ENCODE results near the gene LHX2.

DNA sequence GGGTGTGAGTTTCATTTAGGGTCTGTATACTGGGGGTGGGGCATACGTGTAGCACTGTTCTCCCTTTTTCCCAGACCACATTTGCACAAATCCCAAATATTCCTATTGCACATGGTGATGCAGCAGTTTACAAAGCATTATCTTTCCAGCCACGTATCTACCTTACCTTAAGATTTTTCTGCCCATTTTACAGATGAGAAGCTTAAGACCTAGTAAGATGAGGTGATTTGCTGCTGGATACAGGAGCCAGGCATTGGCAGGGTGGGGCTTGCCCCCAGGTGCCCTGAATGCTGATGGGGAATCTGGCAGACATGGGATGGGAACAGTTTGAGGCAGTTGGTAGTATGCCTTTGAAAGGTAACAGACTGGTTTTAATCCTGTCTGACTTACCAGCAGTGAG, 12.5 kb downstream of the LHX2 start:
- TF ChIP-seq CHD4 (IDR thresholded peaks at IDR 0.05; ENCODE audit: borderline replicate concordance, low read length) (no peak), NFE2L1 (CRISPR knock-in tag; IDR thresholded peaks at IDR 0.05; ENCODE audit: borderline replicate concordance) (no peak), SSRP1 (CRISPR knock-in tag; IDR thresholded peaks at IDR 0.05) (no peak), ZNF773 (CRISPR knock-in tag; IDR thresholded peaks at IDR 0.05; ENCODE audit: borderline replicate concordance) (no peak), SMARCE1 (IDR thresholded peaks at IDR 0.05; ENCODE audit: borderline replicate concordance) (no peak), ZNF383 (CRISPR knock-in tag; IDR thresholded peaks at IDR 0.05; ENCODE audit: borderline replicate concordance) (no peak), DR1 (CRISPR knock-in tag; IDR thresholded peaks at IDR 0.05) (no peak), ZNF124 (CRISPR knock-in tag; IDR thresholded peaks at IDR 0.05) (no peak), FOXK2 (IDR thresholded peaks at IDR 0.05) (no peak), POLR2AphosphoS5 (IDR thresholded peaks at IDR 0.05; ENCODE audit: low read depth, low read length) (no peak)
- TF ChIP-seq, protein P1, sequence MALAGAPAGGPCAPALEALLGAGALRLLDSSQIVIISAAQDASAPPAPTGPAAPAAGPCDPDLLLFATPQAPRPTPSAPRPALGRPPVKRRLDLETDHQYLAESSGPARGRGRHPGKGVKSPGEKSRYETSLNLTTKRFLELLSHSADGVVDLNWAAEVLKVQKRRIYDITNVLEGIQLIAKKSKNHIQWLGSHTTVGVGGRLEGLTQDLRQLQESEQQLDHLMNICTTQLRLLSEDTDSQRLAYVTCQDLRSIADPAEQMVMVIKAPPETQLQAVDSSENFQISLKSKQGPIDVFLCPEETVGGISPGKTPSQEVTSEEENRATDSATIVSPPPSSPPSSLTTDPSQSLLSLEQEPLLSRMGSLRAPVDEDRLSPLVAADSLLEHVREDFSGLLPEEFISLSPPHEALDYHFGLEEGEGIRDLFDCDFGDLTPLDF (CRISPR knock-in tag; IDR thresholded peaks at IDR 0.05): no peak
- TF ChIP-seq, protein P2, sequence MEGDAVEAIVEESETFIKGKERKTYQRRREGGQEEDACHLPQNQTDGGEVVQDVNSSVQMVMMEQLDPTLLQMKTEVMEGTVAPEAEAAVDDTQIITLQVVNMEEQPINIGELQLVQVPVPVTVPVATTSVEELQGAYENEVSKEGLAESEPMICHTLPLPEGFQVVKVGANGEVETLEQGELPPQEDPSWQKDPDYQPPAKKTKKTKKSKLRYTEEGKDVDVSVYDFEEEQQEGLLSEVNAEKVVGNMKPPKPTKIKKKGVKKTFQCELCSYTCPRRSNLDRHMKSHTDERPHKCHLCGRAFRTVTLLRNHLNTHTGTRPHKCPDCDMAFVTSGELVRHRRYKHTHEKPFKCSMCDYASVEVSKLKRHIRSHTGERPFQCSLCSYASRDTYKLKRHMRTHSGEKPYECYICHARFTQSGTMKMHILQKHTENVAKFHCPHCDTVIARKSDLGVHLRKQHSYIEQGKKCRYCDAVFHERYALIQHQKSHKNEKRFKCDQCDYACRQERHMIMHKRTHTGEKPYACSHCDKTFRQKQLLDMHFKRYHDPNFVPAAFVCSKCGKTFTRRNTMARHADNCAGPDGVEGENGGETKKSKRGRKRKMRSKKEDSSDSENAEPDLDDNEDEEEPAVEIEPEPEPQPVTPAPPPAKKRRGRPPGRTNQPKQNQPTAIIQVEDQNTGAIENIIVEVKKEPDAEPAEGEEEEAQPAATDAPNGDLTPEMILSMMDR (CRISPR knock-in tag; IDR thresholded peaks at IDR 0.05): no peak

Measured in HepG2 (cell line).